ENCODE results near the gene TAS2R60. TPM values are rescaled to one million over a fixed set of nuclear protein-coding genes. Genes with fewer than 3 reads are reported as not detected.

TAS2R60 gene
- total and polyA plus RNA-seq, 4 donors: 0.50 TPM; not detected in 3

DNA sequence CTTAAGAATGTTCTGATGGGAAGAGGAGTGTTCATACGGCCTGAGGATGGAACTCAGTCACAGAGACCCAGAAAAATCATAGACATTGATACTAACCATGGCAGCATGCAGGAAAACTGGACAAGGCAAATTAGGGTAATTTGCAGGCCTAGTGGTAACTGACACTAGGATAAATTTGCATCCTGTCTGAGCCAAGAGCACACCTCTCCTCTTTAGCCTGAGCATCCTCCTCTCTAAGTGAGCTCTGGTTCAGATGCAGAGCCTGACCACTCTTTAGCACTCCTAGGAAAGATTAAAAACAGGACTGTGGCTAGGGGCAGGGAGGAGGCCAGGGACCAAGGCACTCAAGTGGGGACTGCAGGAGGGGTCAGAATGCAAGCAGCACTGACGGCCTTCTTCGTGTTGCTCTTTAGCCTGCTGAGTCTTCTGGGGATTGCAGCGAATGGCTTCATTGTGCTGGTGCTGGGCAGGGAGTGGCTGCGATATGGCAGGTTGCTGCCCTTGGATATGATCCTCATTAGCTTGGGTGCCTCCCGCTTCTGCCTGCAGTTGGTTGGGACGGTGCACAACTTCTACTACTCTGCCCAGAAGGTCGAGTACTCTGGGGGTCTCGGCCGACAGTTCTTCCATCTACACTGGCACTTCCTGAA is 34.4 kb downstream of the TAS2R60 start, which contains the start of gene TAS2R41:
TAS2R41 (plus strand) TSS at position 373 of the 650 bp plus-strand sequence; CDS start at position 373, 0 bp downstream.
- 75% methylated on average over 10 of the region's 10 CpGs for WGBS
- H3K27me3 ChIP-seq (ENCODE audit: control insufficient read depth in 4 of 4, insufficient read depth in 4 of 4, low read length in 3 of 4): no peaks in the 10 kb centered on the region
- H3K27ac ChIP-seq (ENCODE audit: low read depth in 1 of 2, low read length in 2 of 2): no peak within 1 kb of the TSS
- no peaks in the 10 kb centered on the region for H3K4me1 ChIP-seq (ENCODE audit: control insufficient read depth in 4 of 4, insufficient read depth in 4 of 4, low read length in 3 of 4)
- H3K9ac ChIP-seq (ENCODE audit: low read depth in 1 of 2, low read length in 2 of 2): no peak within 1 kb of the TSS
- no peaks in the 10 kb centered on the region for H3K36me3 ChIP-seq (ENCODE audit: control insufficient read depth in 4 of 4, insufficient read depth in 3 of 4, low read depth in 1 of 4, low read length in 3 of 4)
- TF ChIP-seq TAF1 (conservative IDR thresholded peaks at IDR 0.05) (no peak), YY1 (IDR thresholded peaks at IDR 0.05) (no peak), SP1 (IDR thresholded peaks at IDR 0.05) (no peak), FOXA1 (IDR thresholded peaks at IDR 0.05) (no peak), MAX (IDR thresholded peaks at IDR 0.05) (no peak), GABPA (IDR thresholded peaks at IDR 0.05 in 1 of 2, conservative IDR thresholded peaks at IDR 0.05 in 1 of 2) (no peak), FOXA2 (IDR thresholded peaks at IDR 0.05) (no peak), JUND (IDR thresholded peaks at IDR 0.05) (no peak)
- TF ChIP-seq, protein P1, sequence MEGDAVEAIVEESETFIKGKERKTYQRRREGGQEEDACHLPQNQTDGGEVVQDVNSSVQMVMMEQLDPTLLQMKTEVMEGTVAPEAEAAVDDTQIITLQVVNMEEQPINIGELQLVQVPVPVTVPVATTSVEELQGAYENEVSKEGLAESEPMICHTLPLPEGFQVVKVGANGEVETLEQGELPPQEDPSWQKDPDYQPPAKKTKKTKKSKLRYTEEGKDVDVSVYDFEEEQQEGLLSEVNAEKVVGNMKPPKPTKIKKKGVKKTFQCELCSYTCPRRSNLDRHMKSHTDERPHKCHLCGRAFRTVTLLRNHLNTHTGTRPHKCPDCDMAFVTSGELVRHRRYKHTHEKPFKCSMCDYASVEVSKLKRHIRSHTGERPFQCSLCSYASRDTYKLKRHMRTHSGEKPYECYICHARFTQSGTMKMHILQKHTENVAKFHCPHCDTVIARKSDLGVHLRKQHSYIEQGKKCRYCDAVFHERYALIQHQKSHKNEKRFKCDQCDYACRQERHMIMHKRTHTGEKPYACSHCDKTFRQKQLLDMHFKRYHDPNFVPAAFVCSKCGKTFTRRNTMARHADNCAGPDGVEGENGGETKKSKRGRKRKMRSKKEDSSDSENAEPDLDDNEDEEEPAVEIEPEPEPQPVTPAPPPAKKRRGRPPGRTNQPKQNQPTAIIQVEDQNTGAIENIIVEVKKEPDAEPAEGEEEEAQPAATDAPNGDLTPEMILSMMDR (IDR thresholded peaks at IDR 0.05; ENCODE audit: low read depth, low read length, missing input control): no peak
- no peaks in the 10 kb centered on the region for H3K9me3 ChIP-seq (ENCODE audit: control insufficient read depth in 4 of 4, low read length in 3 of 4)
- DNase-seq (ENCODE audit: low spot score): no peak
- no peak within 1 kb of the TSS for H3K4me3 ChIP-seq (ENCODE audit: low read depth in 1 of 3, low read length in 3 of 3)

DNA sequence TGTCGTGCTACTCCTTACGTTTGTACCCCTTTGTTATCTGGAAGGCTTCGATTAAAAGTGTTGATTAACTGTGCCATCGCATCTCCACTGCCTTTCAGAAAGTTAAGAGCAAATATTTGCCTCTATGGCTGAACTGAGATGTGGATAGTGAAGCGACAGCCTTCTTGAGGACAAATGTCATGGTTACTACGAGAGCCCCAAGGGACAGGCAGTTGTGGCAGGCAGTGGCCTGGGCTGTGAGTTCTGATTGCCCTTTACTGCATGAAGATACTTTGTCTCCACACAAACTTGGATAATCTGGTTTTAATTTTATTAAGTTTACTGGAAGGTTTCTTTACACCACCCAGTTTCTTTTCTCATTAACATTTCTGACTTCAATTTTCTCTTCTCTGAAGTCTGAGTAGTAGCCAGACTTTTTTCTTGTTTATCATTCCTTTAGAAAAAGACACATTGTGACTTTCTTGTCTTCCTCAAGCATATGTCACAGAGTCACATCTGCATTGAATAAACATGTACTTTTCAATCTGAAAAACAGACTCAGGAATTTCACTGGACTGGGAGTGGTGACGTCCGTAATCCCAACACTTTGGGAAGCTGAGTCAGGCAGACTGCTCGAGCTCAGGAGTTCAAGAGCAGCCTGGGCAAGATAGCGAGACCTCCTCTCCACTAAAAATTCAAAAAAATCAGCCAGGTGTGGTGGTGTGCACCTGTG is 36.0 kb downstream of the TAS2R60 start:
- Histone ChIP-seq H3K27ac (ENCODE audit: low read depth in 1 of 2, low read length in 2 of 2) (no peak overlapping the region), H3K9ac (ENCODE audit: low read depth in 1 of 2, low read length in 2 of 2) (no peak overlapping the region), H3K27me3 (ENCODE audit: control insufficient read depth in 4 of 4, insufficient read depth in 4 of 4, low read length in 3 of 4) (no peaks in the 10 kb centered on the region), H3K4me3 (ENCODE audit: low read depth in 1 of 3, low read length in 3 of 3) (no peak overlapping the region), H3K36me3 (ENCODE audit: control insufficient read depth in 4 of 4, insufficient read depth in 3 of 4, low read depth in 1 of 4, low read length in 3 of 4) (no peaks in the 10 kb centered on the region), H3K4me1 (ENCODE audit: control insufficient read depth in 4 of 4, insufficient read depth in 4 of 4, low read length in 3 of 4) (no peaks in the 10 kb centered on the region), H3K9me3 (ENCODE audit: control insufficient read depth in 4 of 4, low read length in 3 of 4) (no peaks in the 10 kb centered on the region)
- no peak for DNase-seq (ENCODE audit: low spot score)
- TF ChIP-seq JUND (IDR thresholded peaks at IDR 0.05) (no peak), GABPA (IDR thresholded peaks at IDR 0.05 in 1 of 2, conservative IDR thresholded peaks at IDR 0.05 in 1 of 2) (no peak), HNF4G (IDR thresholded peaks at IDR 0.05) (no peak), EGR1 (IDR thresholded peaks at IDR 0.05; ENCODE audit: low read depth in 2 of 2) (no peak), RXRA (IDR thresholded peaks at IDR 0.05) (no peak), NR2F2 (IDR thresholded peaks at IDR 0.05) (no peak), SP1 (IDR thresholded peaks at IDR 0.05) (no peak), FOXA2 (IDR thresholded peaks at IDR 0.05) (no peak), RAD21 (IDR thresholded peaks at IDR 0.05) (no peak), ATF3 (IDR thresholded peaks at IDR 0.05) (no peak), TAF1 (conservative IDR thresholded peaks at IDR 0.05) (no peak), HNF4A (conservative IDR thresholded peaks at IDR 0.05) (no peak), MAX (IDR thresholded peaks at IDR 0.05) (no peak), FOXA1 (IDR thresholded peaks at IDR 0.05) (no peak), YY1 (IDR thresholded peaks at IDR 0.05) (no peak)
- TF ChIP-seq, protein P2, sequence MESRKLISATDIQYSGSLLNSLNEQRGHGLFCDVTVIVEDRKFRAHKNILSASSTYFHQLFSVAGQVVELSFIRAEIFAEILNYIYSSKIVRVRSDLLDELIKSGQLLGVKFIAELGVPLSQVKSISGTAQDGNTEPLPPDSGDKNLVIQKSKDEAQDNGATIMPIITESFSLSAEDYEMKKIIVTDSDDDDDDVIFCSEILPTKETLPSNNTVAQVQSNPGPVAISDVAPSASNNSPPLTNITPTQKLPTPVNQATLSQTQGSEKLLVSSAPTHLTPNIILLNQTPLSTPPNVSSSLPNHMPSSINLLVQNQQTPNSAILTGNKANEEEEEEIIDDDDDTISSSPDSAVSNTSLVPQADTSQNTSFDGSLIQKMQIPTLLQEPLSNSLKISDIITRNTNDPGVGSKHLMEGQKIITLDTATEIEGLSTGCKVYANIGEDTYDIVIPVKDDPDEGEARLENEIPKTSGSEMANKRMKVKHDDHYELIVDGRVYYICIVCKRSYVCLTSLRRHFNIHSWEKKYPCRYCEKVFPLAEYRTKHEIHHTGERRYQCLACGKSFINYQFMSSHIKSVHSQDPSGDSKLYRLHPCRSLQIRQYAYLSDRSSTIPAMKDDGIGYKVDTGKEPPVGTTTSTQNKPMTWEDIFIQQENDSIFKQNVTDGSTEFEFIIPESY (IDR thresholded peaks at IDR 0.05): no peak
- TF ChIP-seq, protein P1 (IDR thresholded peaks at IDR 0.05; ENCODE audit: low read depth, low read length, missing input control): no peak
- 86% methylated on average over 10 of the region's 10 CpGs for WGBS

Data from liver (tissue), 9 donors.